Esophagus (tissue), 2 donors: ENCODE measurements around the gene DMAC2L. TPM values are rescaled to one million over a fixed set of nuclear protein-coding genes. Genes with fewer than 3 reads are reported as not detected.

Experiments used
- H3K27ac ChIP-seq, 2 donors: one replicate each; pipeline ENCODE4 v1.5.1; 2013; ENCODE audit warnings: low read depth in 2 of 2, mild to moderate bottlenecking in 2 of 2, inconsistent platforms in 1 of 2, low read length in 1 of 2, moderate library complexity in 1 of 2
- H3K27me3 ChIP-seq, 2 donors: one replicate each; pipeline ENCODE4 v1.6.1; 2013; ENCODE audit warnings: low read length in 2 of 2, control low read depth in 1 of 2, mild to moderate bottlenecking in 1 of 2; ENCODE audit not compliant: insufficient read depth in 2 of 2, control insufficient read depth in 1 of 2
- H3K36me3 ChIP-seq, 2 donors: one replicate each; pipeline ENCODE4 v1.6.1; 2013; ENCODE audit warnings: low read length in 1 of 2; ENCODE audit not compliant: control insufficient read depth in 2 of 2, insufficient read depth in 2 of 2
- H3K4me1 ChIP-seq, 2 donors: one replicate each; pipeline ENCODE4 v1.6.1; 2013; ENCODE audit warnings: low read length in 1 of 2; ENCODE audit not compliant: control insufficient read depth in 2 of 2, insufficient read depth in 2 of 2
- H3K4me3 ChIP-seq, 2 donors: one replicate each; pipeline ENCODE4 v1.5.1; 2013; ENCODE audit warnings: low read length in 2 of 2, mild to moderate bottlenecking in 2 of 2, low read depth in 1 of 2, moderate library complexity in 1 of 2
- H3K9me3 ChIP-seq, 2 donors: one replicate each; pipeline ENCODE4 v1.6.1; 2013; ENCODE audit warnings: mild to moderate bottlenecking in 2 of 2, low read depth in 1 of 2, low read length in 1 of 2, moderate library complexity in 1 of 2; ENCODE audit not compliant: control insufficient read depth in 2 of 2, insufficient read depth in 1 of 2
- WGBS, 2 donors: extraction: QIAGEN DNeasy Blood & Tissue Kit; methylation state at CpG; one replicate each; pipeline ENCODE4 v1.1.7; 2013; 5-methylcytosine and 5-hydroxymethylcytosine counted together
- polyA plus RNA-seq, 2 donors: library from polyadenylated mRNA; stranded (reverse); fragments of 200-250 nt; gene quantifications; one replicate each; pipeline ENCODE4 v1.2.3, GENCODE V29; 2013
- donor health status: healthy with polysubstance abuse.
- donor health status: Bipolar disorder and iron deficiency.

Gene DMAC2L
- polyA plus RNA-seq, 2 donors, result 16.0 to 18.9 TPM

DNA sequence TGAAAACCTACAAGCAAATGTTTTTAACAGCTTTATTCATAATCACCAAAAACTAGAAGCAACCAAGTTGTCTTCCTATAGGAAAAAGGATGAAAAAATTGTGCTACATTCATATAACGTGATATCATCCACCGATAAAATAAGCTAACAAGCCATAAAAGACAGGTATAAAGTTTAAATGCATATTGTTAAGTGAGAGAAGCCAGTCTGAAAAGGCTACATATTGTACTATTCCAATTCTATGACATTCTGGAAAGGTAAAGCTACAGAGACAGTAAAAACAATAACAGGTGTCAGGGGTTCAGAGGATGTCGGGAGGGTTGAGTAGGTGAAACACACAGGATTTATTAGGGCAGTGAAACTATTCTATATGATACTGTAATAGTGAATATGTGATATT is 61.8 kb downstream of the DMAC2L start:
- Histone ChIP-seq H3K4me3 (no peak overlapping the region), H3K4me1 (no peaks in the 10 kb centered on the region), H3K36me3 (no peaks in the 10 kb centered on the region), H3K9me3 (no peaks in the 10 kb centered on the region), H3K27ac (no peak overlapping the region), H3K27me3 (no peaks in the 10 kb centered on the region)
- WGBS, 2 donors, result 92 to 97% methylated on average over 3 of the region's 3 CpGs

DNA sequence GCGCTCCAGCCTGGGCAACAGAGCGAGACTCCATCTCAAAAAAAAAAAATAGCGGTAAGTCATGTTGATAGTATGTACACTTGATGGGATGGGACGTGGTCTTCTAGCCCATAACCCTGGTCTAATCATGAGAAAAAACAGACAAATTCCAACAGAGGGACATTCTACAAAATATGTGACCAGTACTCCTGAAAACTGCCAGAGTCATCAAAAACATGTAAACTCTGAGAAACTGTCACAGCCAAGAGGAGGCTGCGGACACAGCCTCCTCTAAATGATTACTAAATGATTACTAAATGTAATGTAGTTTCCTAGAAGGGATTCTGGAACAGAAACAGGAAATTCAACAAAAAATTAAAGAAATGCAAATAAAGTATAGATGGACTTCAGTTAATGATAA is 63.6 kb downstream of the DMAC2L start:
- Histone ChIP-seq H3K4me3 (no peak overlapping the region), H3K4me1 (no peaks in the 10 kb centered on the region), H3K36me3 (no peaks in the 10 kb centered on the region), H3K27me3 (no peaks in the 10 kb centered on the region), H3K9me3 (no peaks in the 10 kb centered on the region), H3K27ac (no peak overlapping the region)
- 94 to 97% methylated on average over 5 of the region's 5 CpGs for WGBS, 2 donors

Other genes starting within 250 kb of the DMAC2L start
- gene VCPKMT, start 195.8 kb upstream of the DMAC2L start, polyA plus RNA-seq, result 10 to 100 TPM in 1 of 2 donors, 1 to 10 TPM in 1; 7.1 to 15.5 TPM
- 1 to 10 TPM; 6.4 to 6.8 TPM for gene SOS2, start 80.7 kb upstream of the DMAC2L start, polyA plus RNA-seq
- gene L2HGDH, start 95 bp upstream of the DMAC2L start, polyA plus RNA-seq, result 1 to 10 TPM; 1.9 to 4.6 TPM
- gene CDKL1, start 84.6 kb downstream of the DMAC2L start, polyA plus RNA-seq, result 1 to 10 TPM; 1.6 to 1.7 TPM
- 10 to 100 TPM; 15.4 to 20.3 TPM for gene MAP4K5, start 220.2 kb downstream of the DMAC2L start, polyA plus RNA-seq
- 1 to 10 TPM; 1.7 to 3.0 TPM for gene ATL1, start 247.8 kb downstream of the DMAC2L start, polyA plus RNA-seq